PC-9 (cell line): ENCODE measurements around the gene RAD1.
A peak's percentile ranks its signal among the peaks of the same experiment; 100 is the strongest.

Experiments
- EZH2 ChIP-seq: fragments of 200-600 bp; sonication (generic); IDR thresholded peaks from 2 replicates; pipeline ENCODE4 v1.8.0; 2017; ENCODE audit warnings: antibody characterized with exemption, low read depth
- TF ChIP-seq, protein P1 (sequence below): fragments of 200-600 bp; sonication (generic); conservative IDR thresholded peaks from 2 replicates; pipeline ENCODE4 v1.6.1; 2017; ENCODE audit warnings: mixed run types, antibody characterized with exemption, mild to moderate bottlenecking, moderate library complexity

DNA sequence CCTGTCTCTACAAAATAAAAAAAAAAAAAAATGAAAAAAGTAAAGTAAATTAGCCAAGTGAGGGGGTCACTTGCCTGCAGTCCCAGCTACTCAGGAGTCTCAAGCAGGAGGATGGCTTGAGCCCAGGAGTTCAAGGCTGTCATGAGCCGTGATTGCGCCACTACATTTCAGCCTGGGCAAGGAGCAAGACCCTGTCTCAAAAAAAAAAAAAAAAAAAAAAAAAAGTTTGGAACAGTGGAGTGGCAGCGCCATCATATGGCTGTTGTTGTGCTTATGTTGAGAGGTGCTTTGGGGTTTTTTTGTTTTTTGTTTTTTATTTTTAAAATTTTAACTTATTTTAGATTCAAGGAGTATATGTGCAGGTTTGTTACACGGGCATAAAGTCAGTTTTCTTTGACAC, 3.8 kb upstream of the RAD1 start:
- no peak for TF ChIP-seq EZH2
- TF ChIP-seq, protein P1, sequence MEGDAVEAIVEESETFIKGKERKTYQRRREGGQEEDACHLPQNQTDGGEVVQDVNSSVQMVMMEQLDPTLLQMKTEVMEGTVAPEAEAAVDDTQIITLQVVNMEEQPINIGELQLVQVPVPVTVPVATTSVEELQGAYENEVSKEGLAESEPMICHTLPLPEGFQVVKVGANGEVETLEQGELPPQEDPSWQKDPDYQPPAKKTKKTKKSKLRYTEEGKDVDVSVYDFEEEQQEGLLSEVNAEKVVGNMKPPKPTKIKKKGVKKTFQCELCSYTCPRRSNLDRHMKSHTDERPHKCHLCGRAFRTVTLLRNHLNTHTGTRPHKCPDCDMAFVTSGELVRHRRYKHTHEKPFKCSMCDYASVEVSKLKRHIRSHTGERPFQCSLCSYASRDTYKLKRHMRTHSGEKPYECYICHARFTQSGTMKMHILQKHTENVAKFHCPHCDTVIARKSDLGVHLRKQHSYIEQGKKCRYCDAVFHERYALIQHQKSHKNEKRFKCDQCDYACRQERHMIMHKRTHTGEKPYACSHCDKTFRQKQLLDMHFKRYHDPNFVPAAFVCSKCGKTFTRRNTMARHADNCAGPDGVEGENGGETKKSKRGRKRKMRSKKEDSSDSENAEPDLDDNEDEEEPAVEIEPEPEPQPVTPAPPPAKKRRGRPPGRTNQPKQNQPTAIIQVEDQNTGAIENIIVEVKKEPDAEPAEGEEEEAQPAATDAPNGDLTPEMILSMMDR = peak; percentile 41; the same call in 1 of the 2 replicates
